Measurements from ENCODE around the gene RPL10.

Gene RPL10

GRCh38 chrX:154352012-154352401, 46.2 kb upstream of the RPL10 start:
- H3K27me3 ChIP-seq = peaks cover 0 to 55% (median 32%) of the 10 kb centered on the region in 11 experiments; a peak in 16 of 22 replicates
- H3K9me3 ChIP-seq (replicated peaks in 1 of 11) = peaks cover 0 to 27% (median 0%) of the 10 kb centered on the region in 11 experiments; a peak in 9 of 22 replicates
- no peak overlapping the region for H3K4me3 ChIP-seq
- H4K20me1 ChIP-seq = peaks cover 30 to 100% (median 93%) of the 10 kb centered on the region in 11 experiments; a peak in 21 of 22 replicates
- TF ChIP-seq Cebpa-rat (IDR thresholded peaks at IDR 0.05) = no peak
- H3K36me3 ChIP-seq = peaks cover 79 to 90% (median 87%) of the 10 kb centered on the region in 11 experiments
- no peak overlapping the region for H3K4me2 ChIP-seq
- peaks cover 7 to 82% (median 26%) of the 10 kb centered on the region in 10 experiments; a peak in 19 of 20 replicates for H3K4me1 ChIP-seq
- H3K9ac ChIP-seq = peak overlapping the region in 4 of 11 experiments; percentile 7 to 30 (median 24); a peak in 4 of 22 replicates
- no peak overlapping the region for H3K27ac ChIP-seq

DNA sequence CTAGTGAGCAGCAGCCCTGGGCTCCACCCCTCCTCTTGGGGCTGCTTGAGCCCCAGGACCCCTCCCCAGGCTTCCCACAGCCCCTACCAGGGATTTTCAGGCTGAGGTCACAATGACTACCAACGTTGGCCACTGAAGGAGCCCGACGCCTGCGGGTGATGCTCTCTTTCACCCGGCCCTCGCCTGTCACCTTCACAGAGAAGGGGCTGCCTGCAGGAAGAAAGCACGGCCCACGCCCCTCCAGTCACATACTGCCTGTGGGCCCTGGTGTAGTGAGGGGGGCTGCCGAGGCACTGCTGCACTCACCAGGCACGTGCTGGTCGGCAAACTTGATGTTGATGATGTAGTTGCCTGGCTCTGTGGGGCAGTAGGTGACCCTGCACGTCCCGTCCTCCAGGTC, 45.7 kb upstream of the RPL10 start:
- Histone ChIP-seq H4K20me1 (peaks cover 32 to 100% (median 97%) of the 10 kb centered on the region in 11 experiments; a peak in 21 of 22 replicates), H3K36me3 (peaks cover 84 to 95% (median 92%) of the 10 kb centered on the region in 11 experiments), H3K27me3 (peaks cover 0 to 55% (median 32%) of the 10 kb centered on the region in 11 experiments; a peak in 16 of 22 replicates), H3K27ac (no peak overlapping the region), H3K4me2 (no peak overlapping the region; a peak in 1 of 22 replicates), H3K4me1 (peaks cover 4 to 83% (median 22%) of the 10 kb centered on the region in 10 experiments; a peak in 19 of 20 replicates), H3K9ac (peak overlapping the region in 2 of 11 experiments; percentile 25 to 30; a peak in 2 of 22 replicates), H3K4me3 (no peak overlapping the region), H3K9me3 (replicated peaks in 1 of 11) (peaks cover 0 to 32% (median 0%) of the 10 kb centered on the region in 11 experiments; a peak in 9 of 22 replicates)
- TF ChIP-seq Cebpa-rat (IDR thresholded peaks at IDR 0.05) = no peak

DNA sequence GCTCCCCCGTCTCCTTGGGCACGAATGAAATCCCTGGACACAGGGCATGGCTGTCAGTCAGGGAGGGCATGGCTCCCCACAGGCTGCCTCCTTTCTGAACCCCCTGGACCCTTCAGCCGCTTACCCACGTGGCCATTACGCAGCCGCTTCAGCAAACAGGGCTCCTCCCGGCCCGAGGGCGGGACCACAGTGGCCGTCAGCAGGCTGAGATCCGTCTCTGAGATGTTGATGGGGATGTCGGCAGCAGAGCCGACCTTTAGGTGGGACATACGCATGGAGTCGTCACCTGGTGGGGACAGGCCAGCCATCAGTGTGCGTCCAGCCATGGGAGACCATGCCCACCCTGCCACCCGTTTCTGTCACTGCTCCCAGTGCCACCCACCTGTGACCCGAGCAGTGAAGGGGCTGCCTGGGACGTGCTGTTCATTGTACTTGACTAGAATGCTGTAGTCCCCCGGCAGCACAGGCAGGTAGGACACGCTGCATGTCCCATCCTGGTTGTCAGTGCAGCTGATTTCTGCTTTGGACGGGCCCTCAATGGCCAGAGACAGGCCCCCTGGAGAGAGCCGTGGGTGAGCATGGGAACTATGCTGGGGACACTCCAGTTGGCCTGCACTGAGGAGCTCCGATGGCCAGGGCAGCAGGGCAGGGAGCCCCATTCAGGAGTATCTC, 44.9 kb upstream of the RPL10 start:
- H3K27me3 ChIP-seq = peaks cover 0 to 61% (median 32%) of the 10 kb centered on the region in 11 experiments; a peak in 16 of 22 replicates
- peaks cover 92 to 100% (median 100%) of the 10 kb centered on the region in 11 experiments for H3K36me3 ChIP-seq
- no peak overlapping the region for H3K27ac ChIP-seq
- H3K9ac ChIP-seq = no peak overlapping the region
- peaks cover 0 to 40% (median 6%) of the 10 kb centered on the region in 11 experiments; a peak in 9 of 22 replicates for H3K9me3 ChIP-seq (replicated peaks in 1 of 11)
- H3K4me2 ChIP-seq = no peak overlapping the region
- peaks cover 0 to 83% (median 14%) of the 10 kb centered on the region in 10 experiments; a peak in 15 of 20 replicates for H3K4me1 ChIP-seq
- TF ChIP-seq Cebpa-rat (IDR thresholded peaks at IDR 0.05) = no peak
- no peak overlapping the region for H3K4me3 ChIP-seq
- H4K20me1 ChIP-seq = peaks cover 32 to 100% (median 100%) of the 10 kb centered on the region in 11 experiments; a peak in 21 of 22 replicates

- Histone ChIP-seq H3K27me3 (peaks cover 0 to 67% (median 27%) of the 10 kb centered on the region in 11 experiments; a peak in 16 of 22 replicates), H4K20me1 (peaks cover 32 to 100% (median 100%) of the 10 kb centered on the region in 11 experiments; a peak in 21 of 22 replicates), H3K4me2 (no peak overlapping the region), H3K36me3 (peaks cover 94 to 100% (median 100%) of the 10 kb centered on the region in 11 experiments), H3K4me1 (peaks cover 0 to 83% (median 7%) of the 10 kb centered on the region in 10 experiments; a peak in 12 of 20 replicates), H3K4me3 (no peak overlapping the region), H3K9me3 (replicated peaks in 1 of 11) (peaks cover 0 to 44% (median 6%) of the 10 kb centered on the region in 11 experiments; a peak in 9 of 22 replicates), H3K9ac (no peak overlapping the region; a peak in 1 of 22 replicates), H3K27ac (no peak overlapping the region)
- no peak for TF ChIP-seq Cebpa-rat (IDR thresholded peaks at IDR 0.05)
Measured at GRCh38 chrX:154354013-154354412, 44.2 kb upstream of the RPL10 start.

DNA sequence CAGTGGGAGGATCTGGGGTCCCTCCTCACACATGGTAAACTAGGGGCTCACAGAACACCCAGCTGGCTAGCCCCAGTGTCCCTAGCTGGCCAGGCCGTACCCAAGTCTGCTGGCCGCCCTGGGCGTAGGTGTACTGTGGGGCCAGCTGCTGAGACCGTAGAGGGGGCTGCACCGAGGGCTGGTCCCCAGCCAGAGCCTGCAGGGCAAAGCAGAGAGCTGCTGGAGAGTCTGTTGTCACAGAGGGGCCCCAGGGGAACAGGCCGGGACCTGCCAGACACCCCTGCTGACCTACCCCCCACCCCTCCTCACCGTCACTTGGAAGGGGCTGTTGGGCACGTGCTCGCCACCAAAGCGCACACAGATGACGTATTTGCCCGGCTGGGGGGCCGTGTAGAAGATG, 43.7 kb upstream of the RPL10 start:
- Histone ChIP-seq H3K27ac (no peak overlapping the region), H3K9me3 (replicated peaks in 1 of 11) (peaks cover 0 to 43% (median 7%) of the 10 kb centered on the region in 11 experiments; a peak in 9 of 22 replicates), H3K4me3 (no peak overlapping the region), H3K9ac (no peak overlapping the region; a peak in 1 of 22 replicates), H3K27me3 (peaks cover 0 to 67% (median 25%) of the 10 kb centered on the region in 11 experiments; a peak in 16 of 22 replicates), H3K4me1 (peaks cover 0 to 80% (median 2%) of the 10 kb centered on the region in 10 experiments; a peak in 11 of 20 replicates), H3K4me2 (no peak overlapping the region), H3K36me3 (peaks cover 94 to 100% (median 100%) of the 10 kb centered on the region in 11 experiments), H4K20me1 (peaks cover 32 to 100% (median 100%) of the 10 kb centered on the region in 11 experiments; a peak in 21 of 22 replicates)
- TF ChIP-seq Cebpa-rat (IDR thresholded peaks at IDR 0.05) = no peak

DNA sequence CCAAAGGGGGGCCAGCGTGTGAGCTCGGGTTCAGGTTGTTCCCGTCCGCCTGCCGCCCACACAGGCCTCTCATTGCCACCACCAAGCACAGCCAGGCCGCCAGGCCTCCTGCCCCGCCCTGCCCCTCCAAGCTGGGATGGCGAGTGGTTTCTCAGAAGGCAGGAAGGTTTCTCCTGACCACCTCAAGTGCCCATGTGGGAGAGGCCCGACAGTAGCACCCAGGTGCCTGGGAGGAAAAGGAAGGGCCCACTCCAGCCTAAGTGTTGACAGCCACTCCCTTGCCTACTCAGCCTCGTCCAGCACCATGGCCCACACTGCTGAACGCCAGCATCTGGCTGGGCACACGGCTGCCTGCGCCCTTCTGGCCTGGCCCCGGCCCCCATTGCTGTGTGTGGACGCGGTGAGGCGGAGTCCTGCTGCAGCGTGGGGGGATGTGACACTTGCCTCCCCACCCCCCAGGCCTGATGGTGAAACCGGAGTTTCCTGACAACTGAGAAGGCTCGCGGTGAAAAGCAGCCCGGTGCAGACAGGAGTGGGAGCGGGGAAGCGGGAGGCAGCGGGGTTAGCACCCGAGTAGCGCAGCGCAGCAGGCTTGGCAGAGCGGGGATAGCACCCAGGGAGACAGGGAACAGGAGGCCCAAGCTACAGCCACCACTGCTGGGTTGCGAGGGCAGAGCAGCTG, 42.9 kb upstream of the RPL10 start:
- Histone ChIP-seq H3K36me3 (peaks cover 94 to 100% (median 100%) of the 10 kb centered on the region in 11 experiments), H3K4me2 (no peak overlapping the region), H4K20me1 (peaks cover 32 to 100% (median 100%) of the 10 kb centered on the region in 11 experiments; a peak in 21 of 22 replicates), H3K4me1 (peaks cover 0 to 73% (median 0%) of the 10 kb centered on the region in 10 experiments; a peak in 7 of 20 replicates), H3K9me3 (replicated peaks in 1 of 11) (peaks cover 0 to 45% (median 12%) of the 10 kb centered on the region in 11 experiments; a peak in 11 of 22 replicates), H3K4me3 (no peak overlapping the region), H3K9ac (peak overlapping the region in 2 of 11 experiments; percentile 4 to 29; a peak in 2 of 22 replicates), H3K27me3 (peaks cover 0 to 61% (median 22%) of the 10 kb centered on the region in 11 experiments; a peak in 16 of 22 replicates), H3K27ac (no peak overlapping the region; a peak in 1 of 22 replicates)
- no peak for TF ChIP-seq Cebpa-rat (IDR thresholded peaks at IDR 0.05)

- Histone ChIP-seq H3K4me1 (peaks cover 0 to 67% (median 0%) of the 10 kb centered on the region in 10 experiments; a peak in 7 of 20 replicates), H3K9me3 (replicated peaks in 1 of 11) (peaks cover 0 to 49% (median 14%) of the 10 kb centered on the region in 11 experiments; a peak in 11 of 22 replicates), H3K4me3 (no peak overlapping the region), H4K20me1 (peaks cover 32 to 100% (median 100%) of the 10 kb centered on the region in 11 experiments; a peak in 21 of 22 replicates), H3K27ac (no peak overlapping the region), H3K36me3 (peaks cover 94 to 100% (median 99%) of the 10 kb centered on the region in 11 experiments), H3K27me3 (peaks cover 0 to 56% (median 22%) of the 10 kb centered on the region in 11 experiments; a peak in 16 of 22 replicates), H3K9ac (peak overlapping the region in 2 of 11 experiments; percentile 4 to 29; a peak in 1 of 22 replicates), H3K4me2 (no peak overlapping the region)
- TF ChIP-seq Cebpa-rat (IDR thresholded peaks at IDR 0.05) = no peak
Measured at GRCh38 chrX:154355776-154356140, 42.4 kb upstream of the RPL10 start.

DNA sequence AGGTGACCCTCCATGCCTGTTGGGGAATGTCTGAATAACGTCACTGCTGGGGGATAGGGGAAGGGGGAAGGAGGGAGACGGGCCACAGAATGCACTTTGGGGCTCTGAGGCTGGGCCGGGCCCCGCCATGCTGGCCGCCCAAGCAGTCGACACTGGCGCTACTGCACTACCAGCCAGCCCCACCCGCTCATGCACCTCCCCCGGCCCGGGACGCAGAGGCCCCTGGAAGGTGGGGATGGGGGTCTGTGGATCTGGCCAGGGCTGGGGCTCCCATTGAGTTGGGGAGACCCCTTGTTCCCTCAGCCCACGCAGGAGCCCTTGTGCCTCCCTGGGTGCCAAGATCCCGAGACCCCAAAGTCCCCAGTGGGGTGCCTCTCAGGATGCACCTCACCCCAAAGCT, 41.6 kb upstream of the RPL10 start:
- TF ChIP-seq Cebpa-rat (IDR thresholded peaks at IDR 0.05) = no peak
- Histone ChIP-seq H3K36me3 (peaks cover 94 to 100% (median 98%) of the 10 kb centered on the region in 11 experiments), H4K20me1 (peaks cover 25 to 100% (median 100%) of the 10 kb centered on the region in 11 experiments; a peak in 21 of 22 replicates), H3K9ac (no peak overlapping the region), H3K4me2 (no peak overlapping the region), H3K4me1 (peaks cover 0 to 59% (median 0%) of the 10 kb centered on the region in 10 experiments; a peak in 6 of 20 replicates), H3K27me3 (peaks cover 0 to 48% (median 15%) of the 10 kb centered on the region in 11 experiments; a peak in 16 of 22 replicates), H3K27ac (no peak overlapping the region), H3K9me3 (replicated peaks in 1 of 11) (peaks cover 0 to 54% (median 19%) of the 10 kb centered on the region in 11 experiments; a peak in 13 of 22 replicates), H3K4me3 (no peak overlapping the region)
